Kidney (tissue), 14 donors: Measurements from ENCODE around the gene P4HA1. TPM values are rescaled to one million over a fixed set of nuclear protein-coding genes. Genes with fewer than 3 reads are reported as not detected.

Experiments
- DNase-seq, 5 donors: peaks; one replicate each; pipeline ENCODE4 v3.0.0-alpha.2; 2013 to 2020
- FAIRE-seq: peaks from 2 replicates; lab custom pipeline; 2012; peaks lifted over from hg19 to GRCh38; lab: Jason Lieb, UNC
- H3K27ac ChIP-seq, 2 donors: one replicate each; pipeline ENCODE4 v1.7.0; 2013; ENCODE audit warnings: low read depth in 2 of 2, low read length in 2 of 2, inconsistent platforms in 1 of 2
- H3K27me3 ChIP-seq: one replicate; pipeline ENCODE4 v1.7.1; 2013; ENCODE audit warnings: low read length, inconsistent platforms; ENCODE audit not compliant: control insufficient read depth, insufficient read depth
- H3K36me3 ChIP-seq, 3 donors: one replicate each; pipeline versions ENCODE4 v1.7.0 to v1.7.1; 2013; ENCODE audit warnings: low read length in 3 of 3, control low read depth in 1 of 3, inconsistent platforms in 1 of 3; ENCODE audit not compliant: insufficient read depth in 3 of 3, control insufficient read depth in 2 of 3
- H3K4me1 ChIP-seq, 3 donors: one replicate each; pipeline versions ENCODE4 v1.7.0 to v1.7.1; 2013; ENCODE audit warnings: low read length in 3 of 3, inconsistent platforms in 1 of 3, low read depth in 1 of 3; ENCODE audit not compliant: control insufficient read depth in 2 of 3, insufficient read depth in 2 of 3
- H3K4me3 ChIP-seq, 3 donors: one replicate each; pipeline versions ENCODE4 v1.7.0 to v1.8.1; 2013; ENCODE audit warnings: low read length in 3 of 3, control low read depth in 1 of 3, inconsistent platforms in 1 of 3
- H3K9ac ChIP-seq, 3 donors: one replicate each; pipeline versions ENCODE4 v1.7.0 to v1.7.1; 2013; ENCODE audit warnings: low read length in 3 of 3, control low read depth in 1 of 3, inconsistent platforms in 1 of 3
- H3K9me3 ChIP-seq, 3 donors: one replicate each; pipeline versions ENCODE4 v1.7.0 to v1.7.1; 2013; ENCODE audit warnings: low read length in 3 of 3, control low read depth in 1 of 3, inconsistent platforms in 1 of 3; ENCODE audit not compliant: control insufficient read depth in 2 of 3, insufficient read depth in 1 of 3
- CTCF ChIP-seq: IDR thresholded peaks from 3 replicates; pipeline ENCODE4 v1.5.1; 2012; ENCODE audit warnings: mild to moderate bottlenecking, moderate library complexity, borderline replicate concordance; ENCODE audit not compliant: insufficient read depth; ENCODE audit errors: extremely low read depth
- intact Hi-C: fragments of 100-400 bp; cut with DNase I; formaldehyde crosslinking; loops from one replicate; pipeline ENCODE4 v1.11.1; 2022
- polyA plus RNA-seq: library from polyadenylated mRNA; stranded (reverse); fragments of 350-450 nt; fragmentation: Illumina TruSeq; extraction: RNeasy Lipid Tissue Mini Kit (QIAGEN cat#74804); gene quantifications from one replicate; pipeline ENCODE4 v1.2.3, GENCODE V29; 2014; ENCODE audit warnings: low read depth, low replicate concordance; ENCODE audit not compliant: insufficient read depth
- total RNA-seq: library from RNA; stranded (reverse); fragmentation: NEBNext Ultra II Directional; extraction: Animal tissue kit (Norgen Biotek cat#: 25700); gene quantifications from one replicate; pipeline ENCODE4 v1.2.1, GENCODE V29; 2021
- donor health status: control.
- donor health status: control.
- donor health status: control.
- donor health status: control.
- donor health status: control.
- donor health status: DM: yes; HTN: yes; CAD: no.
- donor health status: Normal renal cell carcinoma (clear cell type).

P4HA1 gene
- total and polyA plus RNA-seq, 2 donors from 2014 or later = 15.7 to 25.3 TPM

DNA sequence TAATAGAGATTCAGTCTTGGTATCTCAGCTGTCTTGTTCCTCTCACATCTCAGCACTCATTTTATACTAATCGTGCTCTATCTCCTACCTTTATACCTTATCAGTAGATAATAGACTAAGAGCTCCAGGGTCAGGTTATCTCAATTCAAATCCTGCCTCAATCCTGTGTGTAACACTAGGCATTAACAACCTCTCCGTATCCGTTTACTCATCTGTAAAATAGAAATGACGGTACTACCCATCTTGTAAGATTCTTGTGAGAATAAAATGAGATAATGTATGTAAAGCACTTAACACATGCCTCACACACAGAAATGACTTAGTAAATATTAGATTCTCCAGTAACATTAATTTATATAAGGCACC is 622 bp upstream of the P4HA1 start:
- FAIRE-seq (no peak), DNase-seq (no peak)
- peak overlapping the region; percentile 62 to 92 (median 71) for H3K4me3 ChIP-seq
- H3K36me3 ChIP-seq = no peaks in the 10 kb centered on the region
- peak overlapping the region; percentile 38 to 73 (median 68) for H3K9ac ChIP-seq
- H3K27ac ChIP-seq = peak overlapping the region; percentile 82 to 96
- H3K27me3 ChIP-seq = no peaks in the 10 kb centered on the region
- H3K9me3 ChIP-seq = no peaks in the 10 kb centered on the region
- H3K4me1 ChIP-seq = peaks cover 0 to 4% (median 2%) of the 10 kb centered on the region in 3 donors
- intact Hi-C loops = no loop called here
- no peak for TF ChIP-seq CTCF

DNA sequence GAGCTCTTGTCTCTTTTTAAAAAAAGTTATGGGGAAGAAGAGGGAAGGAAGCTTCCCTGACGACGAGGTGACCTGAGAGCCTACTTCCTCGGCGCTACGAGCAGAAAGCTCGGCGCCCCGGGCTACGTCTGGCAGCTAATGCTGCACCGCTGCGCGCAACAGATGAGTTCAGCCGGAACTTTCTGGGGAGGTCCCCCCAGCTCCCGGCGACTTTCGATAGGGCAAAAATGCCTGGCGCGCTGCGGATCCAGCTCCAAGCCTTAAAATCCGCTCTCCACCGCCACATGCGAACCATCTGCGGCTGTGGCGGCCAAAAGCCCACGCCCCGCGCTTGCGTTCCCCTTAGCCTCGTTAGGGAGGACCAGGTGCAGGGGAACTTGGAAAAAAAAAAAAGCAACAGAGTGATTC is 621 bp downstream of the P4HA1 start:
- no peak for FAIRE-seq
- no peak for TF ChIP-seq CTCF
- Histone ChIP-seq H3K27ac (peak overlapping the region; percentile 96 to 98), H3K27me3 (no peaks in the 10 kb centered on the region), H3K9ac (peak overlapping the region; percentile 81 to 99 (median 85)), H3K4me1 (peaks cover 0 to 4% (median 2%) of the 10 kb centered on the region in 3 donors), H3K4me3 (peak overlapping the region; percentile 71 to 97 (median 92)), H3K9me3 (no peaks in the 10 kb centered on the region), H3K36me3 (no peaks in the 10 kb centered on the region)
- DNase-seq = peak; percentile 72 to 91 (median 87)
- intact Hi-C loops = no loop called here

DNA sequence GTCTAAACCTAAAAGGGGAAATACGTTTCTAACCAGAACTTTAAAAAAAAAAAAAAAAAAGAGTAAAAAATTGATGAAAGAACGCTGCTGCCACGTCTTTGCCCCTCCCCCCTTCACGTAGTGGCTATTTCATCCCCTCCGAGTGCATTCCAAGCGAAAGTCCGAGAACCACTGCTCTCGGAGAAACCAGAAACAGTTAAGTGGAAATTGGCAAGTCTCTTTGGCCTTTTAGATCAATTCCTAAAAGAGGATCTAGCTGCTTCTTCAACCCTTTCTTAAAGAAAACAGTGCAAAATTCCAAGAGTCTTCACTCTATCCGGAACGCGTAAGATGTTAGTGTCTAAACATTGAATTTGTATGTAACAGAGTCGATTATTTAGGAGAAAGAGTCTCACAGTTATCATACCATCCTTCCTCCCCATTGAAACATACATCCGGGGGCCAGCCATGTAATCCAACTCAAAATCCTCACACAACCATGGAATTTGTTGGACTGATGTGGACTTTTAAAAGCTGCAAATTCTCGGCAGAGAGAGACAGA is 1.1 kb downstream of the P4HA1 start:
- intact Hi-C loops = no loop called here
- no peaks in the 10 kb centered on the region for H3K9me3 ChIP-seq
- DNase-seq (peak in 4 of 5 donors; percentile 73 to 92 (median 82)), FAIRE-seq (no peak)
- H3K27me3 ChIP-seq = no peaks in the 10 kb centered on the region
- TF ChIP-seq CTCF = no peak
- H3K27ac ChIP-seq = peak overlapping the region; percentile 96 to 98
- H3K4me1 ChIP-seq = peaks cover 0 to 4% (median 2%) of the 10 kb centered on the region in 3 donors
- H3K9ac ChIP-seq = peak overlapping the region; percentile 81 to 99 (median 85)
- H3K4me3 ChIP-seq = peak overlapping the region; percentile 71 to 97 (median 92)
- no peaks in the 10 kb centered on the region for H3K36me3 ChIP-seq

DNA sequence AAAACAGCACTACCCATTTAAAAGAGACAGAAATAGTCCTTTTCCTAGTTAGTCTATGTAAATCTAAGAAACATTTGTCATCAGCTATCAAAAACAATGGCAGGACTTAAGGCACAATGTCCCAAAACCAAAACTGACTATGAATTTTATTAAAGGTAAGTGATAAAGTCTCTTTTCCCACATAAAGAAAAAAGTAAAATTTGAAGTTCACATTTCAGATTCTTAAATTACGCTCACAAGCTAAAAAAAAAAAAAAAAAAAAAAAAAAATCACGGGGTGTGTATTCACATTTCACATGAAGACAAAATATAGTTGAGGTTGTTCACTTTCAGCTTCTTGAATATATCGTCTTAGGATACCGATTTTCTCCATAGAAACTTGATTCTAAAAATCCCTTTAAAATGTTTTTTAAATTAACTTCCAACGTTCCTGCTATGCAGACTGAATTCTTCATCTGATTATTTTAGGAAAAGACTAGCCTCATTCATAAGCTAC is 1.6 kb downstream of the P4HA1 start:
- peak overlapping the region; percentile 71 to 97 (median 92) for H3K4me3 ChIP-seq
- DNase-seq = peak in 1 of 5 donors; percentile 18
- intact Hi-C loops = no loop called here

More for the DNA sequence above, 1.6 kb downstream of the P4HA1 start:
- Histone ChIP-seq H3K9me3 (no peaks in the 10 kb centered on the region), H3K27ac (peak overlapping the region in 1 of 2 donors; percentile 98), H3K27me3 (no peaks in the 10 kb centered on the region), H3K36me3 (no peaks in the 10 kb centered on the region), H3K9ac (peak overlapping the region in 2 of 3 donors; percentile 81 to 85), H3K4me1 (peaks cover 0 to 4% (median 2%) of the 10 kb centered on the region in 3 donors)
- TF ChIP-seq CTCF = no peak
- no peak for FAIRE-seq
